Measurements from ENCODE around the gene VEGFA. TPM values are rescaled to one million over a fixed set of nuclear protein-coding genes. Genes with fewer than 3 reads are reported as not detected.
A peak's percentile ranks its signal among the peaks of the same experiment; 100 is the strongest.

The VEGFA gene
- total RNA-seq, 1 experiment from 2014 or later: 174 TPM

DNA sequence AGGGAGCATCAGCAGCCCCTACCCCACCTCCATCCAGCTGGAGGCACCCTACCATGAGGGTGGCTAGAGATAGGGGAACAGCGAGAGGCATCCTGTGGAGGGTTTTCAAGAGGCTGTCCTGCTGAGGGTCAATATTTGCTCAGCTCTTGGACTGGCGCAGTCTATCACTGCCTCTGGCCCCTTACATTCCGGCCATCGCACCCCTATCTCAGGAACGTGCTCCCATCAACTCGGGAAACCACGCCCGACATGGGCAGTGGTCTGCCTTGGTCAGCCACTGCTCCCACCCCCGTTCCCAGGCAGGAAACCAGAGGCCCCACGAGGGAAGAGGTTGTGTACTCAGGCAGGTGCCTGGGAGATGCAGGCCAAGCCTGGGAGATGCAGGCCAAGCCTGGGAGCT, 57.9 kb downstream of the VEGFA start:
- Histone ChIP-seq H3K4me3 (ENCODE audit: low read depth, low read length) (no peak overlapping the region), H3K36me3 (ENCODE audit: control insufficient read depth, insufficient read depth, low read length) (no peaks in the 10 kb centered on the region), H3K9me3 (no peaks in the 10 kb centered on the region), H3K4me1 (peaks cover 86% of the 10 kb centered on the region), H3K27me3 (replicated peaks; ENCODE audit: control insufficient read depth, insufficient read depth, low read length) (no peaks in the 10 kb centered on the region)
- POLR2A ChIA-PET: no interaction called here
- Mint-ChIP-seq H3K36me3 (ENCODE audit: insufficient read depth, unreplicated experiment) (peaks cover 6% of the 10 kb centered on the region), H3K27ac (ENCODE audit: unreplicated experiment) (peak overlapping the region; percentile 32), H3K9me3 (ENCODE audit: unreplicated experiment) (no peaks in the 10 kb centered on the region), H3K27me3 (ENCODE audit: insufficient read depth, unreplicated experiment) (no peaks in the 10 kb centered on the region), H3K4me3 (ENCODE audit: unreplicated experiment) (no peak overlapping the region), H3K4me1 (ENCODE audit: low read depth, unreplicated experiment) (peaks cover 54% of the 10 kb centered on the region)
- CTCF ChIA-PET: no interaction called here
- DNase-seq: peak; percentile 60 to 84
- no TSS peak for BruUV-seq (replicated peaks)
- intact Hi-C loops (cut with micrococcal nuclease; ENCODE audit: unreplicated experiment): no loop called here
- TF ChIP-seq, protein P1, sequence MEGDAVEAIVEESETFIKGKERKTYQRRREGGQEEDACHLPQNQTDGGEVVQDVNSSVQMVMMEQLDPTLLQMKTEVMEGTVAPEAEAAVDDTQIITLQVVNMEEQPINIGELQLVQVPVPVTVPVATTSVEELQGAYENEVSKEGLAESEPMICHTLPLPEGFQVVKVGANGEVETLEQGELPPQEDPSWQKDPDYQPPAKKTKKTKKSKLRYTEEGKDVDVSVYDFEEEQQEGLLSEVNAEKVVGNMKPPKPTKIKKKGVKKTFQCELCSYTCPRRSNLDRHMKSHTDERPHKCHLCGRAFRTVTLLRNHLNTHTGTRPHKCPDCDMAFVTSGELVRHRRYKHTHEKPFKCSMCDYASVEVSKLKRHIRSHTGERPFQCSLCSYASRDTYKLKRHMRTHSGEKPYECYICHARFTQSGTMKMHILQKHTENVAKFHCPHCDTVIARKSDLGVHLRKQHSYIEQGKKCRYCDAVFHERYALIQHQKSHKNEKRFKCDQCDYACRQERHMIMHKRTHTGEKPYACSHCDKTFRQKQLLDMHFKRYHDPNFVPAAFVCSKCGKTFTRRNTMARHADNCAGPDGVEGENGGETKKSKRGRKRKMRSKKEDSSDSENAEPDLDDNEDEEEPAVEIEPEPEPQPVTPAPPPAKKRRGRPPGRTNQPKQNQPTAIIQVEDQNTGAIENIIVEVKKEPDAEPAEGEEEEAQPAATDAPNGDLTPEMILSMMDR (IDR thresholded peaks at IDR 0.05; ENCODE audit: insufficient read depth in 1 of 2, low read depth in 1 of 2, low read length in 1 of 2, severe bottlenecking in 1 of 2, unreplicated experiment in 1 of 2): no peak

DNA sequence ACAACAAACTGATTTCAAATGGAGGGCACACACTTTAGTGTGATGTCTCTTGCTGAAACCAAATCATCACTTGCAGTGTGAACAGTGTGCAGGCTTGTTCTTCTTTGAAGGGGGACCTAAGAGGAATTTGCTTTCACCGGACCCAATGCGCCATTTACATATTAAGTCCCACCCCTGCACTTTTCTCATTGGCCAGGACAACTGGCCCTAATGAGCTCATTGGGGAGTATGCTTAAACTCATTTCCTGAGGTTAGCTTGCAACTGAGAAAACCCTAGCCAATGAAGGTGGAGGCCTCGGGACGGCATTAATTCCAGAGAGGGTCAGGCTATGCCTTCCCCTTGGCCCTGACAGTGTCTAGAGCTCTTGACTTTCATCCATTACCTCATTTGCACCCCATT, 58.7 kb downstream of the VEGFA start:
- no peaks in the 10 kb centered on the region for H3K27me3 Mint-ChIP-seq (ENCODE audit: insufficient read depth, unreplicated experiment)
- H3K27ac Mint-ChIP-seq (ENCODE audit: unreplicated experiment): no peak overlapping the region
- intact Hi-C loops (cut with micrococcal nuclease; ENCODE audit: unreplicated experiment): no loop called here
- peaks cover 86% of the 10 kb centered on the region for H3K4me1 ChIP-seq
- POLR2A ChIA-PET: interaction anchor here (0.6 kb wide), 1 partner anchor 59 kb away, joined by 3 read pairs; the partner anchor contains the start of gene VEGFA
- no TSS peak for BruUV-seq (replicated peaks)
- H3K4me3 Mint-ChIP-seq (ENCODE audit: unreplicated experiment): no peak overlapping the region
- H3K4me3 ChIP-seq (ENCODE audit: low read depth, low read length): no peak overlapping the region
- H3K9me3 Mint-ChIP-seq (ENCODE audit: unreplicated experiment): no peaks in the 10 kb centered on the region
- H3K27me3 ChIP-seq (replicated peaks; ENCODE audit: control insufficient read depth, insufficient read depth, low read length): no peaks in the 10 kb centered on the region
- H3K36me3 ChIP-seq (ENCODE audit: control insufficient read depth, insufficient read depth, low read length): no peaks in the 10 kb centered on the region
- CTCF ChIA-PET: no interaction called here
- H3K4me1 Mint-ChIP-seq (ENCODE audit: low read depth, unreplicated experiment): peaks cover 56% of the 10 kb centered on the region
- DNase-seq: peak in 1 of 2 experiments; percentile 35
- TF ChIP-seq, protein P1 (IDR thresholded peaks at IDR 0.05; ENCODE audit: insufficient read depth in 1 of 2, low read depth in 1 of 2, low read length in 1 of 2, severe bottlenecking in 1 of 2, unreplicated experiment in 1 of 2): no peak
- no peaks in the 10 kb centered on the region for H3K9me3 ChIP-seq
- peaks cover 6% of the 10 kb centered on the region for H3K36me3 Mint-ChIP-seq (ENCODE audit: insufficient read depth, unreplicated experiment)

DNA sequence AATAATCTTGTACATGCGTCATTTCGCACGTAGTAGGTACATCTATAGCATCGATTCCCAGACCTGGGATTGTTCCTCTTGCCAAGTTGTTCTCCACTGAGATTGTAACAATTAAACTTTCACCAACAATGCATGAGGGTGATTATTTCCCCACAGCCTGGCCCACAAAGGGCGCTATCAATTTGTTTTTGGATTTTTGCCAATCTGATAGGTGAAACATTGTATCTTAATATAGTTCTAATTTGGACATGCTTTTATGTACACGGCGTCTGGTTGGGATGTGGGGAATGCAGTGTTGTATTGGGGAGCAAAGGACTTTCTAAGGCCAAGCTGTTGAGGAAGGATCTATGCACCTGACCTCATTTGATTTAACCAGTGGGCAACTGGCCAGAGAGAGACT, 59.5 kb downstream of the VEGFA start:
- Histone ChIP-seq H3K36me3 (ENCODE audit: control insufficient read depth, insufficient read depth, low read length) (no peaks in the 10 kb centered on the region), H3K9me3 (no peaks in the 10 kb centered on the region), H3K27me3 (replicated peaks; ENCODE audit: control insufficient read depth, insufficient read depth, low read length) (no peaks in the 10 kb centered on the region), H3K4me3 (ENCODE audit: low read depth, low read length) (no peak overlapping the region), H3K4me1 (peaks cover 86% of the 10 kb centered on the region)
- TF ChIP-seq, protein P1 (IDR thresholded peaks at IDR 0.05; ENCODE audit: insufficient read depth in 1 of 2, low read depth in 1 of 2, low read length in 1 of 2, severe bottlenecking in 1 of 2, unreplicated experiment in 1 of 2): no peak
- no peak for DNase-seq
- H3K9me3 Mint-ChIP-seq (ENCODE audit: unreplicated experiment): no peaks in the 10 kb centered on the region
- H3K36me3 Mint-ChIP-seq (ENCODE audit: insufficient read depth, unreplicated experiment): peaks cover 6% of the 10 kb centered on the region
- no peaks in the 10 kb centered on the region for H3K27me3 Mint-ChIP-seq (ENCODE audit: insufficient read depth, unreplicated experiment)
- H3K27ac Mint-ChIP-seq (ENCODE audit: unreplicated experiment): no peak overlapping the region
- ChIA-PET POLR2A (no interaction called here), CTCF (no interaction called here)
- BruUV-seq (replicated peaks): no TSS peak
- H3K4me3 Mint-ChIP-seq (ENCODE audit: unreplicated experiment): no peak overlapping the region
- intact Hi-C loops (cut with micrococcal nuclease; ENCODE audit: unreplicated experiment): no loop called here
- peaks cover 48% of the 10 kb centered on the region for H3K4me1 Mint-ChIP-seq (ENCODE audit: low read depth, unreplicated experiment)

Measured in Caco-2 (cell line).